Measurements from ENCODE around the gene MAK.

MAK gene

GRCh38 chr6:10794239-10794638, 44.1 kb downstream of the MAK start:
- H3K4me3 ChIP-seq (ENCODE audit: low read depth, low read length) = no peak overlapping the region
- ChIA-PET POLR2A (no interaction called here), CTCF (interaction anchor here (5.9 kb wide), 1 partner anchor 8 kb away, joined by 39 read pairs; no protein-coding TSS in a partner anchor)
- DNase-seq (ENCODE audit: low read depth, low spot score) = no peak
- TF ChIP-seq, protein P1, sequence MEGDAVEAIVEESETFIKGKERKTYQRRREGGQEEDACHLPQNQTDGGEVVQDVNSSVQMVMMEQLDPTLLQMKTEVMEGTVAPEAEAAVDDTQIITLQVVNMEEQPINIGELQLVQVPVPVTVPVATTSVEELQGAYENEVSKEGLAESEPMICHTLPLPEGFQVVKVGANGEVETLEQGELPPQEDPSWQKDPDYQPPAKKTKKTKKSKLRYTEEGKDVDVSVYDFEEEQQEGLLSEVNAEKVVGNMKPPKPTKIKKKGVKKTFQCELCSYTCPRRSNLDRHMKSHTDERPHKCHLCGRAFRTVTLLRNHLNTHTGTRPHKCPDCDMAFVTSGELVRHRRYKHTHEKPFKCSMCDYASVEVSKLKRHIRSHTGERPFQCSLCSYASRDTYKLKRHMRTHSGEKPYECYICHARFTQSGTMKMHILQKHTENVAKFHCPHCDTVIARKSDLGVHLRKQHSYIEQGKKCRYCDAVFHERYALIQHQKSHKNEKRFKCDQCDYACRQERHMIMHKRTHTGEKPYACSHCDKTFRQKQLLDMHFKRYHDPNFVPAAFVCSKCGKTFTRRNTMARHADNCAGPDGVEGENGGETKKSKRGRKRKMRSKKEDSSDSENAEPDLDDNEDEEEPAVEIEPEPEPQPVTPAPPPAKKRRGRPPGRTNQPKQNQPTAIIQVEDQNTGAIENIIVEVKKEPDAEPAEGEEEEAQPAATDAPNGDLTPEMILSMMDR (IDR thresholded peaks at IDR 0.05; ENCODE audit: insufficient read depth, low read length, missing control alignments) = no peak

- ChIA-PET POLR2A (no interaction called here), CTCF (interaction anchor here (5.9 kb wide), 1 partner anchor 8 kb away, joined by 39 read pairs; no protein-coding TSS in a partner anchor)
- no peak for DNase-seq (ENCODE audit: low read depth, low spot score)
- TF ChIP-seq, protein P1 (IDR thresholded peaks at IDR 0.05; ENCODE audit: insufficient read depth, low read length, missing control alignments) = no peak
- H3K4me3 ChIP-seq (ENCODE audit: low read depth, low read length) = no peak overlapping the region
Observed at GRCh38 chr6:10793695-10794094, 44.6 kb downstream of the MAK start.

- DNase-seq (ENCODE audit: low read depth, low spot score) = no peak
- H3K4me3 ChIP-seq (ENCODE audit: low read depth, low read length) = no peak overlapping the region
- TF ChIP-seq, protein P1 (IDR thresholded peaks at IDR 0.05; ENCODE audit: insufficient read depth, low read length, missing control alignments) = no peak
- ChIA-PET POLR2A (no interaction called here), CTCF (interaction anchor here (0.9 to 5.9 kb wide), 2 partner anchors 9 to 314 kb away, joined by 3 to 39 read pairs; no protein-coding TSS in a partner anchor)
Observed at GRCh38 chr6:10793035-10793434, 45.3 kb downstream of the MAK start.

GRCh38 chr6:10792101-10792500, 46.2 kb downstream of the MAK start:
- ChIA-PET POLR2A (no interaction called here), CTCF (interaction anchor here (5.9 kb wide), 1 partner anchor 10 kb away, joined by 39 read pairs; no protein-coding TSS in a partner anchor)
- TF ChIP-seq, protein P1 (IDR thresholded peaks at IDR 0.05; ENCODE audit: insufficient read depth, low read length, missing control alignments) = no peak

GRCh38 chr6:10791673-10792072, 46.7 kb downstream of the MAK start:
- POLR2A ChIA-PET = no interaction called here
- TF ChIP-seq, protein P1 (IDR thresholded peaks at IDR 0.05; ENCODE audit: insufficient read depth, low read length, missing control alignments) = no peak
- H3K4me3 ChIP-seq (ENCODE audit: low read depth, low read length) = no peak overlapping the region
- CTCF ChIA-PET = interaction anchor here (5.9 kb wide), 1 partner anchor 10 kb away, joined by 39 read pairs; no protein-coding TSS in a partner anchor
- no peak for DNase-seq (ENCODE audit: low read depth, low spot score)

More at GRCh38 chr6:10792101-10792500, 46.2 kb downstream of the MAK start:
- no peak overlapping the region for H3K4me3 ChIP-seq (ENCODE audit: low read depth, low read length)
- no peak for DNase-seq (ENCODE audit: low read depth, low spot score)

DNA sequence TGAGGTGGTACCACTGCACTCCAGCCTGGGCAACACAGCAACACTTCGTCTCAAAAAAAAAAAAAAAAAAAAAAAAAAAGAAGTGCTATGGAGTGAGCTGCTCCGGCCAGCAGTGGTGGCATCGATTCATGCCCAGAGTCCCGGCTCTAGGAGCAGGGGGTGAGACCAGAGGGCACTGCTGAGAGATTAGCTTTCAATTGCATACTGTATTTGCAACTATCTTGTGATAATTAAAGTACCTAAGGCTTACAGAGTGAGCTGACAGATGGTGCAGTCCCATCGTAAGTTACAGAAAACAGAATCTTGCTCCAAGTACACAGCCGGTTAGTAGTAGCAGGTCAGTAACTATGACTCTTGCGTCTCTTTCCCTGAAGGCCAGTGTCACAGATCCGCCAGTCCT, 59.3 kb downstream of the MAK start:
- no peak for DNase-seq (ENCODE audit: low read depth, low spot score)
- ChIA-PET CTCF (no interaction called here), POLR2A (no interaction called here)
- no peak overlapping the region for H3K4me3 ChIP-seq (ENCODE audit: low read depth, low read length)
- TF ChIP-seq, protein P1 (IDR thresholded peaks at IDR 0.05; ENCODE audit: insufficient read depth, low read length, missing control alignments) = no peak
